Myocyte (in vitro differentiated cells): ENCODE results near the gene ANKRD39. TPM values are rescaled to one million over a fixed set of nuclear protein-coding genes. Genes with fewer than 3 reads are reported as not detected.

Source experiments
- DNase-seq: peaks from one replicate; pipeline ENCODE4 v3.0.0-alpha.2; 2012; ENCODE audit warnings: low read depth
- total RNA-seq: library from RNA; depleted of rRNA; stranded (reverse); fragments of >200 nt; gene quantifications from 2 replicates; pipeline ENCODE4 v1.2.3, GENCODE V29; 2014

The ANKRD39 gene
- total RNA-seq, 1 donor from 2014 or later: 10.5 TPM

GRCh38 chr2:96888072-96889011 lies 30.5 kb upstream of the ANKRD39 start:
- DNase-seq: peak; percentile 81

DNA sequence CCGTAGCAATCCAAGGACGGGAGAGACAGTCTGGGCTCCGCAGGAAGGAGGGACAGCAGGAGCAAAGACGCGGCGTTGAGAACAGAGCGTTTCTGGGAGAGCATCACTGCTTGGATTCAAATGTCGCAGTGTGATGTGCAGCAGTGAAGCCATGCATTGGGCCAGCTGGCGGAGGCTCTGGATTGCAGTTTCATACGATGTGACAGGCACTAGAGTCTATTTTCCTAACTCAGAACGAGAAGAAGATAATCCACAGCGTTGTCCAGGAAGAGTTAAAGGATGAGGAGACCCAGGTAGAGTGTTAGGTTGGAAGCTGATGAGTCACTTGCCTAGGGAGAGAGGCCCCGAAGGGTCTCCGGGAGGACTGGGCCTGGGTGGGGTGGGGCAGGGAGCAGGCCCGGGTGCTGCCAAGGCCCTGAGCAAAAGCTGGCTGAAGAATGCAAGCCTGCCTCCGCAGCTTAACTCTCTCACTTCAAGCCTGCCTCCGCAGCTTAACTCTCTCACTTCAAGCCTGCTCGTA lies 29.7 kb upstream of the ANKRD39 start:
- DNase-seq: no peak

- no peak for DNase-seq
Measured at GRCh38 chr2:96885432-96886347, 27.9 kb upstream of the ANKRD39 start.

DNA sequence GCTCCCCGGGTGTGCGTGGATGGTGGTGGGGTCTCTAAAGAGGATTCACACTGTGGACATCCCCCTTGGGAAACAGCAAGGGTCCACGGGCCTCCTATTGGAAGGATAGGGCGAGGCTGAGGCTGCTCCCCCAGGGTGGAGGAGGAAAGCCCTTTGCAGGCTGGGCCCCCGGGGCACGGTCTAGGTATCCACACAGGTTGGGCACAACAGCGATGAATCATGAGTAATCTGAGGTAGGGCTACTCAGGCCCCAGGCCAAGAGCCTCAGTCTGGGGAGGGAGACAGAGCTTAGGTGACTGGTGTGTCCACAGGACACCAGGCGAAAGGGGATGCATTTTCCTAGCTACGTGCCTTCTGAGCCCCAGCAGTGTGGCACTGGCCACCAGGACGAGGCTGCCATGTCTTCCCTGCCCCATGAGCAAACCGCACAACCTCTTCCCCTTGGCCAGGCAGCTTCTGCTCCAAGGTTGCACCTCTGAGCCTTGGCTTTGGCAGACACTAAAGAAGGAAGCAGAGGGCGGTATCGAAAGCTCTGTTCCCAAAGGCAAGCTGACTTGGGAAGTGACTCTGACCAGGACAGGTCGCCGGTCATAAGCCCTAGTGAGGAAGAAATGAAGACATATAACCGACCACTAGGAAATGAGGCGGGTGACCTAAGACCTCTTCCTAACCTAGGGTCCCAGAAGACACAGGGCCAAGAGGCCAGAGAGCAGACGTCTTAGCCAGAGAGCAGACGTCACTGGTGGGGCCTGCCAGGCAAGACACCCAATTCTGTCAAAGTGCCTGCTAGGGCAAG lies 26.7 kb upstream of the ANKRD39 start:
- DNase-seq: no peak

GRCh38 chr2:96883306-96883705 lies 25.5 kb upstream of the ANKRD39 start:
- no peak for DNase-seq

DNA sequence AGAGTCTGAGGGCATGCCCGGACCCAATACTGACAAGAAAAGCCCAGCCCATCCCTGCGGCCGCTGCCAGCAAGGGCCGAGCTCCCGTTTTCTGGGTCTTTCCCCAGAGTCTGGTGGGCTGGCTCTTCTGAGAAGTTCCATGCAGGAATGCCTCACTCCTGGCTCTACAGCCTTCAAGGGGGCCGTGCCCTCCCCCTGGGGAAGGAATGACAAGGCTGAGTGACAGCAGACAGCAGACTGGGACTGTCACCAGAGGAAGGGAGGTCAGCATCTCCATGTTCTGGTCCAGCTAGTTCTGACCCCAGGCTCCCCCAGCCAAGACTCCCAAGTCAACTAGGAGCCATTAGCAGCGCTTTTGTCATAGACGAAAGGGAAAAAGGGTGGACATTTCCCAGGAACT lies 25.1 kb upstream of the ANKRD39 start:
- DNase-seq: no peak

DNA sequence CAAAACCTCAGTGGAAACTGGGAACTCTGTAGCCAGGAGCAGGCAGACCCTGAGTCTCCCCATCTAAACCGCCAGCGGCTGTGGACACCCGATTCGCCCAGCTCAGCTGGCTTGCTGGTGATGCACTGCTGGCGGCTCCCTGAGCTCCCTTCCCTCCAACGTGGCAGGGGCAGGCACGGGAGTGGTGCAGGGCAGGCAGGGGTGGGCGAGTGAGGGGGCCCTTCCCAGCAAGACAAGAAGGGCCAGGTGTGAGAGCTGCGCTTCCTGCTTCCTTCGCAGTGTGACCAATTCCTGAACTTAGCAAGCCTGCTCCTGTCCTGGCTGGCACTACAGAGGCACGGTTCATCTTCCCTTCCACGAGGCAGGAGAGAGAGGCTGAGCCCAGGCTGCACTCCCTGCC lies 24.4 kb upstream of the ANKRD39 start:
- DNase-seq: no peak

GRCh38 chr2:96881349-96882195 lies 23.8 kb upstream of the ANKRD39 start:
- DNase-seq: no peak

DNA sequence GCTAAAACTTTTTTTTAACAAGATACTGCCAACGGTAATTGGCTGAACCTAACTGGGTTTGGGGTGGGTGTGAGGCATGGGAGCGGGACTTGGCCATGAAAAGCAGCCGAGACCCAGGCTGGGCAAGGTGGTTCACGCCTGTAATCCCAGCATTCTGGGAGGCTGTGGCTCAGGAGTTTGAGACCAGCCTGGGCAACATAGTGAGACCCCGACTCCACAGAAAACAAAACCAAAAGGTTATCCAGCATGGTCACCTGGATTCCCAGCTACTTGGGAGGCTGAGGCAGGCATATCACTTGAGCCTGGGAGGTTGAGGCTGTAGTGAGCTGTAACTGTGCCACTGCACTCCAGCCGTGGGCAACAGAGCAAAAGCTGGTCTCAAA lies 23.1 kb upstream of the ANKRD39 start:
- DNase-seq: no peak

DNA sequence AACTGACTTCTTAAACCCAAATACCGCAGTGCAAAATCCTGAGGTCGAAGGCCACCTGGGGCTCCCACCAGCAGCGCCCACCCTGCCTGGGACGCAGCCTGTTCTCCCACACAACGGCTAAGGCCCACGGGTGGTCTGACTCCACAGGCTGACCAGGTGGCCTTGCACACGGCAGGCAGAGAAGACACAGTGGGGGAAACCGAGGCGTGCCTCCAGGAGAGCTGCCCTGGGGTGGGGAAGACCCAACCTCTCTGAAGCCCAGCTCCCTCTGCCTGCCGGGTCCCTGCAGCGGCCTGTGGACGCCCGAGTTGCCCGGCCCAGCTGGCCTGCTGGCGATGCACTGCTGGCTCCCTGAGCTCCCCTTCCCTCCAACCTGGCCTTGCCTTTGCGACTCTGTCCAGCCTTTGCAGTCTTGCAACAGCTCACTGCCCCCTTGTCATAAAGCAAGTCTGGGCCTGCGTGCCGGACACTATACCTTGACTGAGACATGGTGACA lies 21.8 kb upstream of the ANKRD39 start:
- DNase-seq: no peak

DNA sequence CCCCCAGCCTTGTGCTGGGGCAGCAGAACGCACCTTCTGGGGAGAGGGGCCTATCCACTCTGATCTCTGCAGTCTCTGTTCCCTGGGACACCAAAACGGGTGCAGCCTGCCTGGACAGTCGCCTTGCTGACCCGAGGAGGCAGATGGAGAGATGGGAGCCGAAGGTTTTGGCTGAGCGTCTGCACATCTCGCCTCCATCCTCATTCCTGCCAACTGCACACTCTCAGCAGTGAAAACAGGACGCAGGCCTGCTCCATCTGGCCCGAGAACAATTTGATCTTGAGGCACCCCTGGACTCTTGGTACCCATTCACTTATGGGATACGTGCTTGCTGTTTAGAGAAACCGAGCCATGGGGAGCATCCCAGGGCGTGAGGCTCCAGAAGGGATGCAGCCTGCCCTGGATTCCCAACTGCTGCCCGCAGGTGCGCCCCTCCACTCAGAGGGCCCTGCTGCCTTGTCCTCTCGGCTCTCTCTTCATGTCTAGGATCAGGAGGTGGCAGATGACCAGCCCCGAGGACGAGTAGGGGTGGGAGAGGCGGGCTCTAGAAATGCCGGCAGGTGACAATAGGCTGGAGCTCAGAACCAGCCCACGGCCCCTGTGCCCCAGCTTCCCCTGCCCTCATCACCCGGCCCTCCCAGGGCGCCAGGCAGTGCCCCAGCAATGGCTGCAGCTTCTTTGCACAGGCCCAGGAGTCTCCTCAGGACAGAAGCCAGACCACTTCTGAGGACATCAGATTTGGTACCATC lies 21.2 kb upstream of the ANKRD39 start:
- DNase-seq: no peak

DNA sequence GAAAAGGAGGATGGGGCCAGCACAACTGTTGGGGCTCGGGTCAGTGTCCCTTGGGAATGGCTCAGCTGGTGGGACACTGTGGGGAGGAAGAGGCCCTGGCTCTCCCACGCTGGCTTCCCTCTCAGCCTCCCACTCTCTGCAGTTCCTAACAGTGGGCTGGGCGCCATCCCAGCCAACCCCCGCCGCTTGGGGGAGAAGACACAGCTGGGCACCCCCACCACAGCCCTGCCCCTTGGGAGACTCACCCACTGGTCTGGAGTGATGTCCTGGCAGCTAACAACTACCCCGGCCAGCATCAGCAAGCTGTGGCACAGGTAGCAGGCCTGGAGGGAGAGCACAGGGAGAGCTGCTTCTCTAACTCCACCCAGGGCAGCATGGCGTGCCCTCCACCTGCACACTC lies 20.4 kb upstream of the ANKRD39 start:
- no peak for DNase-seq

DNA sequence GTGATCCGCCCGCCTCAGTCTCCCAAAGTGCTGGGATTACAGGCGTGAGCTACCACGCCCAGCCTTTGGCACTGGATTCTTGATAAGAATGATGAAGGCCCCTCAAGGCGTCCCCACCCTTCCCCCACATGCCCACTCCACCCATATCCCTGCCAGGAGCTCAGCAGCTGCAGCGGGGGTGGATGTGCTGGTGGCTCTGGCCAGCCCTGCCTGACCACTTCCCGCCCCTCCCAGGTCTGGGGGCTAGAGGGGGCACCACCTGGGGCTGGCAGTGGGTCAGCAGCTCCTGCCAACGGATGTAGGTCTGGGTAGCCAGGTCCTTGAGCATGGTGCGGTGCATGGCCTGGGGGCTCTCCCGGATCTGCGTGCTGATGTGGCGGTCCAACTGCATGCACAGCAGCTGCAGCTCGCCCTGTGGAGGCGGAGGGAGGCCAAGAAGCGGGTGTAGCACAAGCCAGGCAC lies 19.8 kb upstream of the ANKRD39 start:
- DNase-seq: peak; percentile 93

DNA sequence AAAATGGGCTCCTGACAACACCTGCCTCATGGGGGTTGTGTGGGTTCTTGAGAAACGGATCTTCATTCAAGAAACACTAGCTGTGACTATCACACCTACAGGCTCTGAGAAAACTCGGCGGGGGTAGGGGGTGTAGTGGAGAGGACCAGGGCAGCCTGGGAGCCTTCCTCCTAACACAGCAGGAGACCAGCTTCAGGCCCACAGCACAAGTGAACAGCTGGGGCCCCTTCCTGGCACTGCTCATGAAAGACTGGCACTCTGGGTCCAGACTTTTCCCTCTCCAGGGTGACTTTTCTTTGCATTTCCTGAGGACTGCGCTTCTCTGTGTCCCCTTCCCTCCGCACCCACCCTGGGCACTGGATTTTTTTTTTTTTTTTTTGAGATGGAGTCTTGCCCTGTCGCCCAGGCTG lies 19.2 kb upstream of the ANKRD39 start:
- DNase-seq: peak; percentile 82

DNA sequence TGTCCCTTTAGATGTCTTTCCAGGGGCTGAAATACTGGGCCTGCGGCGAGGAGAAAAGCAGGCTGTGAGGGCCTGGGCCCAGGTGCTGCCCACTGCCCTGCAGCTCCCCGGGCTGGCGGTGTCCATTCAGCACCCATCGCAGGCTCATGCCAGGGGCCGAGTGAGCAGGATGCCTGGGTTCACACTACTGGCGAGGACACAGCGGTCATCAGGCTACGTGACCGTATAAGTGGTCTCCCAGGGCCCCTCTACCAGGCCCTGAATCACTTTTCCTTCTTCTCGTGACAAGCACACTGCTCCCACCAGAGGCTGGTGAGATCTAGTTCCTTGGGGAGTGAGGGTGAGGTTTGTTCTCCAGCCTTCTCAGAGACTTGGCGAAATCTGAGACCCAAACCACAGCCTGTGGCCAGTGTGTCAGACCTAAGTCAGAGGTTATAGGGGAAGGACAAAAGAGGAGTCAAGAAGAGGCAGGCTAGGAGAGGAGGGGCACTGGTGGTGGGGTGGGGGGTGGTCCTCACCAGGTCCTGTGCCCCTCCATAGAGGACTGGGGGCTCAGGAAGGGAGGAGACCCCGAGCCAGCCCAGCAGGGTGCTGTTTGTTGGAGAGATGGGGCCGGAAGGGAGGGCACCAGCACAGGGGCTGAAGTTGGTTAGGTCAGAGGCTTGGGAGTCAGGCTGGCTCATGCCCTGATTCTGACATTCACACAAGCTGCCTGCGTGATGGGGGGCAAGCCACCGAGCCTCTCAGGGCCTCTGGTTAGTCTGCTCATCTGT lies 18.6 kb upstream of the ANKRD39 start:
- peak; percentile 98 for DNase-seq

DNA sequence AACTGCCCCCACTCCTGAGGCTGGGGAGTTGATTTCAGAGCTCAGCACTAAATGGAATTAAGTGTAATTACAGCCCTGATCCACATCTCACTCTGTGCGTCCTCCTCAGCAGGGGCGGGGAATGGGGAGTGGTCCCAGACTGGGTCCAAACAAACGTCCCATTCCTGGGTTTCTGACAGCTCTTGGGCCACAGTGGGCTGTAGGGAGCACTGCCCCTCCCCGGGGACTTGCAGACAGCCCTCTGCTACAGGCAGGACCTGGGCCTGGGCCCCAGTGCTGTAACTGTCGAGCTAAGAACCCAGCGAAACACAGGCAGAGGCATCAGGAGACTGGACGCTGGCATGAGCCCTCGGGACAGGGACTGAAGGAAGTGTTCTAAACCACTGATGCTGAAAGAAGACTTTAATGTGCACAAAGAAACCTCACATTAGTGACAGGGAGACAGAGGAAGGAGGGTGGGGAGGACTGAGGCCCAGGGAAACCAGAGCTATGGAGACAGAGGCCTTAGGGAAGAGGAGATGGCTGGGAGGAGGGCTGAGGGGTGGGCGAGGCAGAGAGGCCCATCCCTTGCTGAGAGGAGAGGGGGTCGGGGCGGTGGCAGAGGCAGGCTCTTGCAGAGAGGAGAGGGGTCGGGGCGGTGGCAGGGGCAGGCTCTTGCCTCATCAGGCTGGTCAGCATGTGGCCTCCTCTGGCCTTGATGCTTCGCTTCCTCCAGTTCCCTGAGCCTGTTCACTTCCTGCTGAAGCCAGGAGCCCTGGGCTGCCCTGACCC lies 17.9 kb upstream of the ANKRD39 start:
- no peak for DNase-seq

DNA sequence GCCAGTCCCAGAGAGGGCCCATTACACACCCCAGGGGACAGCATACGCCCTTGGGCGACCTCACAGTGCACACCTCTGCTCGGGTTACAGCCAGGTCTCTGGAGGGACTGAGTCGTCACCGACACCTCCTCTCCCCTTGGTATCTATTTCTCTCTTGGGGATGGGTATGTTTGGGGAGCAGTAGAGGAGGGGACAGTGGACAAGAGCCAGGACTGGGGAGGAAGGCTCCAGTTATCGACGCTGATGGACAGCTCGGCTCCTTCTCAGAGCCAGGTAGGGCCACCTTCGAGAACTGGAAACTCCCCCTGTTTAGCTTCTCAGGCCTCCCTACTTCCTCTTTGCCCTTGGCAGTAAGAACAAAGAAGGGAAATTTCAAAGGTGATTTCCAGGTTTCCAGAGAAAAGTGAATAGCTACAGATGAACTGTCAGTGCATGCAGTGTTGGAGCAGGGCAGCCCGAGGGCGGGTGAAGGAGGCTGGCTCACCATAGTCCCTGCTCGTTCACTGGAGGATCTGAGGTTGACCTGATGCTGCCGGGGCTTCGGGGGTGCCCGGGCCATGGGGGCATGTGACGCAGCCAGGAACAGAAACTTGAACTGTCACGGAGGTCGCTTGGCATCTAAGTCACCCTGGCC lies 16.5 kb upstream of the ANKRD39 start:
- DNase-seq: no peak
